ENCODE data around the gene TSHZ2. TPM values are rescaled to one million over a fixed set of nuclear protein-coding genes. Genes with fewer than 3 reads are reported as not detected.

TSHZ2 gene
- total RNA-seq, 4 donors from 2014 or later: 1.0 to 3.5 (median 2.8) TPM

DNA sequence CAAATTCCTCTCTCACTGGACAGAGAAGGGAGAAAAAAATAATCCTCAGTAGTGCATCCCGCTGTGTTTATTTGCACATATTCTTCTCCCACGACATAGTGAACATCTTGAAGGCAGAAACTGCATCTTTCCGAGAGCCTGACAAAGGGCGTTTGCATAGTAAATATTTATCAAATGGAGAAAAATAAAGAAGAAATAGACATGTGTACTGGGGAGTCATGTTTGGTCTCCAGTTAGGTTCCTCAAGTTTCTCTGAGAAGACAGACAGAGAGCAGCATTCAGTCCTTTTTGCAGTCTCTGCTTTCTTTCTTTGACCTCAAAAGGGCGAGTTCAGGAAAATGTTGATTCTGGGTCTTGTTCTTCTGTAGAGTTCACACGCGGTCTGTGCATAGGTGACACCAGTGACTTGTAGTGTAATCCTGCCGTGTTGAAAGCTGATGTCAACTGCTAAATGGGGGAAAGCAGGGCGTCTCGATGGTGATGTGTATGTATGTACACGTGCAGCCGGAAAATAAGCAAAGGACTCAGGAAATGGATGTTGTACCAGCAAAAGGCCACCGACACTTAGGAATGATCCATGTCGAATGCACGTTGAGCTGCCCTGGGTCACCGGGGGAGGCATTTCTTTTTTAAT, 335.9 kb downstream of the TSHZ2 start:
- in situ Hi-C loops (cut with MboI; ENCODE audit: low sequenced_read_pairs in 4 of 4) (no loop called here), intact Hi-C loops (cut with DNase I; ENCODE audit: low total_unique reads) (no loop called here)
- Histone ChIP-seq H3K9me3 (no peaks in the 10 kb centered on the region), H3K36me3 (no peaks in the 10 kb centered on the region), H3K4me3 (no peak overlapping the region), H3K27ac (no peak overlapping the region), H3K4me1 (no peaks in the 10 kb centered on the region), H3K27me3 (no peaks in the 10 kb centered on the region)
- no peak for ATAC-seq
- no peak for TF ChIP-seq POLR2A (IDR thresholded peaks at IDR 0.05)
- TF ChIP-seq, protein P1, sequence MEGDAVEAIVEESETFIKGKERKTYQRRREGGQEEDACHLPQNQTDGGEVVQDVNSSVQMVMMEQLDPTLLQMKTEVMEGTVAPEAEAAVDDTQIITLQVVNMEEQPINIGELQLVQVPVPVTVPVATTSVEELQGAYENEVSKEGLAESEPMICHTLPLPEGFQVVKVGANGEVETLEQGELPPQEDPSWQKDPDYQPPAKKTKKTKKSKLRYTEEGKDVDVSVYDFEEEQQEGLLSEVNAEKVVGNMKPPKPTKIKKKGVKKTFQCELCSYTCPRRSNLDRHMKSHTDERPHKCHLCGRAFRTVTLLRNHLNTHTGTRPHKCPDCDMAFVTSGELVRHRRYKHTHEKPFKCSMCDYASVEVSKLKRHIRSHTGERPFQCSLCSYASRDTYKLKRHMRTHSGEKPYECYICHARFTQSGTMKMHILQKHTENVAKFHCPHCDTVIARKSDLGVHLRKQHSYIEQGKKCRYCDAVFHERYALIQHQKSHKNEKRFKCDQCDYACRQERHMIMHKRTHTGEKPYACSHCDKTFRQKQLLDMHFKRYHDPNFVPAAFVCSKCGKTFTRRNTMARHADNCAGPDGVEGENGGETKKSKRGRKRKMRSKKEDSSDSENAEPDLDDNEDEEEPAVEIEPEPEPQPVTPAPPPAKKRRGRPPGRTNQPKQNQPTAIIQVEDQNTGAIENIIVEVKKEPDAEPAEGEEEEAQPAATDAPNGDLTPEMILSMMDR (IDR thresholded peaks at IDR 0.05 in 4 of 5, conservative IDR thresholded peaks at IDR 0.05 in 1 of 5): no peak
- no peak for DNase-seq

DNA sequence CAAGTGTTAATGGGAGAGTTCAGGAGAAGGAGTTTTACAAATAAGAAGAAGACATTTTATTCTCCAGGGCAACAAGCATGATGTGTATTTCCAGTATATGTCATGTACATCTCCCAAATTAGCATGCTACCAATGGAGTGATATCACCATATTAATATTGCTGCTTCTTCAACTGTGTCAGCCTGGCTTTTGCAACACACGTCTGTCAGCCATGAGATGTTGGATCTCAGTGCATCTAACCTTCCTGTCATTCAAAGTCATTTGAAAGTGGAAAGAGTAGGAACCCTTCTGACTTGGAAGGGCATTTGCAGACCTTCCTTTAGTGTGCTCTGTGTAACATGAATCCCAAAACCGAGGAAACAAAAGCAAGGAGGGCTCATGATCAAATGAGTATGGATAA, 337.4 kb downstream of the TSHZ2 start:
- TF ChIP-seq, protein P1 (IDR thresholded peaks at IDR 0.05 in 4 of 5, conservative IDR thresholded peaks at IDR 0.05 in 1 of 5): no peak
- TF ChIP-seq POLR2A (IDR thresholded peaks at IDR 0.05): no peak
- Histone ChIP-seq H3K4me3 (no peak overlapping the region), H3K4me1 (no peaks in the 10 kb centered on the region), H3K36me3 (no peaks in the 10 kb centered on the region), H3K9me3 (no peaks in the 10 kb centered on the region), H3K27me3 (no peaks in the 10 kb centered on the region), H3K27ac (no peak overlapping the region)
- ATAC-seq (no peak), DNase-seq (no peak)
- intact Hi-C loops (cut with DNase I; ENCODE audit: low total_unique reads) (no loop called here), in situ Hi-C loops (cut with MboI; ENCODE audit: low sequenced_read_pairs in 4 of 4) (no loop called here)

- TF ChIP-seq POLR2A (IDR thresholded peaks at IDR 0.05): no peak
- TF ChIP-seq, protein P1 (IDR thresholded peaks at IDR 0.05 in 4 of 5, conservative IDR thresholded peaks at IDR 0.05 in 1 of 5): no peak
- H3K36me3 ChIP-seq: no peaks in the 10 kb centered on the region
- DNase-seq (no peak), ATAC-seq (no peak)
- in situ Hi-C loops (cut with MboI; ENCODE audit: low sequenced_read_pairs in 4 of 4) (no loop called here), intact Hi-C loops (cut with DNase I; ENCODE audit: low total_unique reads) (no loop called here)
- no peak overlapping the region for H3K4me3 ChIP-seq
- H3K27ac ChIP-seq: no peak overlapping the region
- H3K4me1 ChIP-seq: no peaks in the 10 kb centered on the region
- no peaks in the 10 kb centered on the region for H3K27me3 ChIP-seq
- H3K9me3 ChIP-seq: no peaks in the 10 kb centered on the region
Observed at GRCh38 chr20:53312957-53313356, 340.8 kb downstream of the TSHZ2 start.

DNA sequence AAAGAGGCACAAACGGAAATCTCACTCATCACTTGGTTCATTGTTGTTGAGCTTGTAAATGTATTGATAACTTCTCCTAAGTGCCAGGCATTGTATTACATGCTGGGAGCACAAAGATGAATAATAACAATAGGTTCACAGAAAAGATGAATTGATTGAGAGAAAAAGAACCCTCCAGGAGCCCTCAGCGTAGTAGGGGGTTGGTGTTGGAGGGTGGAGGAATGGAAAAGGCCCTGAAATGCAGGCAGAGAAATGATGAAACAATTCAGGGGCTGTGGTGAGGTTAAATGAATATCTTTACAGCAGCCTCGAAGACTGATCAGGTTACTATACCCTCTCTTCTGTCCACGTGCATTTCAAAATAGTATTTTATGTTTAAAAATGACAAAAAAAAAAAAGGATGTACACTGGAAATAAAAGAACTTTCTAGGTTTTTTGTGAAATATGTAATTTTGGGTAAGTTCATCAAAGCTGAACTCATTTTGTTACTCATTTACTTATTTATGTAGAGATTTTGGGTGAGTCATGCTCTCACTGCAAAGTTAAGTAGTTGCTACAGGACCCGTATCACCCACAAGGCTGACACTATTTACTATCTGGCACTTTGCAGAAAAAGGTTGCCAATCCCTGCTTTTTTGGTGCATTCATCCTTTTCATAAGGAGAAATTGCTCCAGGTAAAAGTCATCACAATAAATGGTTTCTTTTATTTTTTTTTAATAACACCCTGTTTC, 344.2 kb downstream of the TSHZ2 start:
- no peak for ATAC-seq
- no peak overlapping the region for H3K27ac ChIP-seq
- no peaks in the 10 kb centered on the region for H3K27me3 ChIP-seq
- no peaks in the 10 kb centered on the region for H3K9me3 ChIP-seq
- DNase-seq: no peak
- no peaks in the 10 kb centered on the region for H3K36me3 ChIP-seq
- in situ Hi-C loops (cut with MboI; ENCODE audit: low sequenced_read_pairs in 4 of 4): no loop called here
- no peak overlapping the region for H3K4me3 ChIP-seq
- intact Hi-C loops (cut with DNase I; ENCODE audit: low total_unique reads): no loop called here
- H3K4me1 ChIP-seq: no peaks in the 10 kb centered on the region
- no peak for TF ChIP-seq POLR2A (IDR thresholded peaks at IDR 0.05)
- TF ChIP-seq, protein P1 (IDR thresholded peaks at IDR 0.05 in 4 of 5, conservative IDR thresholded peaks at IDR 0.05 in 1 of 5): no peak
